HEK293 (cell line): ENCODE data around the gene CEP83.

ENCODE experiments used
- ZBTB44 ChIP-seq: fragments of 450-650 bp; IDR thresholded peaks from 2 replicates; pipeline ENCODE4 v1.5.1; 2018; ENCODE audit warnings: missing biosample characterization, mild to moderate bottlenecking, missing genetic modification characterization
- ZNF148 ChIP-seq: fragments of 450-650 bp; formaldehyde crosslinking; IDR thresholded peaks from 2 replicates; pipeline ENCODE4 v1.5.0; 2017; ENCODE audit warnings: missing biosample characterization, missing genetic modification characterization, borderline replicate concordance
- ZNF239 ChIP-seq: fragments of 450-650 bp; formaldehyde crosslinking; IDR thresholded peaks from 2 replicates; pipeline ENCODE4 v1.5.1; 2016; ENCODE audit warnings: missing biosample characterization, missing genetic modification characterization
- TF ChIP-seq, protein P1 (sequence below): fragments of 450-650 bp; formaldehyde crosslinking; IDR thresholded peaks from 2 replicates; pipeline ENCODE4 v1.5.1; 2016; ENCODE audit warnings: missing biosample characterization, missing genetic modification characterization

DNA sequence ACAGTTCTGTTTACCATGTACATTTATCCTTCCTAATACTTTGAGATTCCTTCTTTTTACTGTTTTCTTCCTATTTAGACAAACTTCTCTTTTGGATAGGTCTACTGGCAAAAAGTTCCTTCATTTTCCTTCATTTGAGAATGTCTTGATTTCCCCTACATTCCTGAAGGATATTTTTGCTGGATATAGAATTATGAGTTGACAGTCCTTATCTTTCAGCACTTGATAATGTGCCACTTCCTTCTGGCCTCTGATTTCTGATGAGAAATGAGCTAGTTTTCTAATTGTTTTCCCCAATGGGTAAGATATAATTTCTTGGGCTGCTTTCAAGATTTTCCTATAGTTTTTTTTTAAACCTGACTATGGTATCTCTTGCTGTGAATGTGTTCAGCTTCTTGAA lies 75.6 kb downstream of the CEP83 start:
- no peak for TF ChIP-seq ZNF239 (tag by site-specific recombination)
- no peak for TF ChIP-seq ZBTB44
- TF ChIP-seq ZNF148, result no peak
- TF ChIP-seq, protein P1, sequence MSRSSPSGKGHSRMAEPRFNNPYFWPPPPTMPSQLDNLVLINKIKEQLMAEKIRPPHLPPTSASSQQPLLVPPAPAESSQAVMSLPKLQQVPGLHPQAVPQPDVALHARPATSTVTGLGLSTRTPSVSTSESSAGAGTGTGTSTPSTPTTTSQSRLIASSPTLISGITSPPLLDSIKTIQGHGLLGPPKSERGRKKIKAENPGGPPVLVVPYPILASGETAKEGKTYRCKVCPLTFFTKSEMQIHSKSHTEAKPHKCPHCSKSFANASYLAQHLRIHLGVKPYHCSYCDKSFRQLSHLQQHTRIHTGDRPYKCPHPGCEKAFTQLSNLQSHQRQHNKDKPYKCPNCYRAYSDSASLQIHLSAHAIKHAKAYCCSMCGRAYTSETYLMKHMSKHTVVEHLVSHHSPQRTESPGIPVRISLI (tag by site-specific recombination), result no peak
